GM10248 (cell line): ENCODE measurements around the gene BIRC7.

ENCODE experiments used
- CTCF ChIA-PET: fragments of 300-600 bp; sonication (Branson Sonifier 250); formaldehyde crosslinking; extraction: SDS; loops from one replicate; lab custom pipeline; 2021; ENCODE audit warnings: antibody characterized with exemption; lab: Yijun Ruan, JAX
- POLR2A ChIA-PET: fragments of 350-650 bp; sonication (Branson Sonifier 250); formaldehyde crosslinking; extraction: SDS; loops from one replicate; lab custom pipeline; 2020; ENCODE audit warnings: antibody characterized with exemption; lab: Yijun Ruan, JAX
- DNase-seq: peaks from one replicate; pipeline ENCODE4 v3.0.0; 2012; ENCODE audit errors: extremely low spot score
- TF ChIP-seq, protein P1 (sequence below): IDR thresholded peaks from 2 replicates; pipeline ENCODE4 v1.5.1; 2012; ENCODE audit warnings: mild to moderate bottlenecking, low read depth; ENCODE audit errors: extremely low read depth, missing control alignments, control extremely low read depth

Gene BIRC7

DNA sequence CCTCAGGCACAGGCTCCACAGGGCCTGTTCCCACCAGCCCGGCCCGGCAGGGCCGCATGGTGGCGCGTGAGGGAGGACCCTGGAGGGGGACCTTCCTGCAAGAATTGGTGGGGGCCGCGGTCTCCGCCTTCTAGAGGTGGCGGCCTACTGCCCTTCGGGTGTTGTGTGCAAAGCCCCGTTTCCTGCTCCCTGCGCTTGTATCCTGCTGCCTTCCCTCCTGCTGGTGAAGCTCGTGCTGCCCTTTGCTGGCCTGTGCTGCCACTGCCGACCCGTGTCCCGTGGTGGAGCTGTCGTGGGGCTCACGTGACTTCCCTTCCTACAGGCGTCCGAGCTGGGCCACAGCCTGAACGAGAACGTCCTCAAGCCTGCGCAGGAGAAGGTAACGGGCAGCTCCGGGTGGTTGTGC, 48.8 kb downstream of the BIRC7 start:
- ChIA-PET CTCF (no interaction called here), POLR2A (no interaction called here)
- TF ChIP-seq, protein P1, sequence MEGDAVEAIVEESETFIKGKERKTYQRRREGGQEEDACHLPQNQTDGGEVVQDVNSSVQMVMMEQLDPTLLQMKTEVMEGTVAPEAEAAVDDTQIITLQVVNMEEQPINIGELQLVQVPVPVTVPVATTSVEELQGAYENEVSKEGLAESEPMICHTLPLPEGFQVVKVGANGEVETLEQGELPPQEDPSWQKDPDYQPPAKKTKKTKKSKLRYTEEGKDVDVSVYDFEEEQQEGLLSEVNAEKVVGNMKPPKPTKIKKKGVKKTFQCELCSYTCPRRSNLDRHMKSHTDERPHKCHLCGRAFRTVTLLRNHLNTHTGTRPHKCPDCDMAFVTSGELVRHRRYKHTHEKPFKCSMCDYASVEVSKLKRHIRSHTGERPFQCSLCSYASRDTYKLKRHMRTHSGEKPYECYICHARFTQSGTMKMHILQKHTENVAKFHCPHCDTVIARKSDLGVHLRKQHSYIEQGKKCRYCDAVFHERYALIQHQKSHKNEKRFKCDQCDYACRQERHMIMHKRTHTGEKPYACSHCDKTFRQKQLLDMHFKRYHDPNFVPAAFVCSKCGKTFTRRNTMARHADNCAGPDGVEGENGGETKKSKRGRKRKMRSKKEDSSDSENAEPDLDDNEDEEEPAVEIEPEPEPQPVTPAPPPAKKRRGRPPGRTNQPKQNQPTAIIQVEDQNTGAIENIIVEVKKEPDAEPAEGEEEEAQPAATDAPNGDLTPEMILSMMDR = no peak
- DNase-seq = no peak

DNA sequence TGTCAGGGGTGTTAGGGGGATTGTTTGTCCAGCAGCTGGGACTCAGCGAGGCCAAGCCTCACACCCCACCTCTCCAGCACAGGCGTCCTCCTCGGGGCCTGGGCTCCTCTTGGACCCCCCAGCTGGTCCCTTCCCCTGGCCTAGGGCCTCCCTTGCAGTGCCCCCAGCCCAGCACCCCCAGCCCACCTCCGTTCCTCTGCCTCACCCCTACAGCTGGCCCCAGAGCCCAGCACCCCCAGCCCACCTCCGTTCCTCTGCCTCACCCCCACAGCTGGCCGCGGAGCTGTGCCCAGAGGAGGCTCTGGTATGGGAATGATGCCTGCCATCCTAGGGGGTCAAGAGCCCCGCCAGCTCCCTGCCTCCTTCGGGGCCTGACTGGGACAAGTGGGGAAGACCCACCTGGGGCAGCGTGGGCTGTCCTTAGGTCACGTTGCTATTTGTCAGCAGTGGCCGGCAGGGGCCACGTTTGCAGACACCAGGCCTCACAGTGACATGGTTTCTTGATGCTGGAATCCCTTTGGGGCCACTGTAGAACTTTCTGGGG, 49.3 kb downstream of the BIRC7 start:
- DNase-seq = no peak
- CTCF ChIA-PET = no interaction called here
- TF ChIP-seq, protein P1 = no peak
- POLR2A ChIA-PET = no interaction called here

DNA sequence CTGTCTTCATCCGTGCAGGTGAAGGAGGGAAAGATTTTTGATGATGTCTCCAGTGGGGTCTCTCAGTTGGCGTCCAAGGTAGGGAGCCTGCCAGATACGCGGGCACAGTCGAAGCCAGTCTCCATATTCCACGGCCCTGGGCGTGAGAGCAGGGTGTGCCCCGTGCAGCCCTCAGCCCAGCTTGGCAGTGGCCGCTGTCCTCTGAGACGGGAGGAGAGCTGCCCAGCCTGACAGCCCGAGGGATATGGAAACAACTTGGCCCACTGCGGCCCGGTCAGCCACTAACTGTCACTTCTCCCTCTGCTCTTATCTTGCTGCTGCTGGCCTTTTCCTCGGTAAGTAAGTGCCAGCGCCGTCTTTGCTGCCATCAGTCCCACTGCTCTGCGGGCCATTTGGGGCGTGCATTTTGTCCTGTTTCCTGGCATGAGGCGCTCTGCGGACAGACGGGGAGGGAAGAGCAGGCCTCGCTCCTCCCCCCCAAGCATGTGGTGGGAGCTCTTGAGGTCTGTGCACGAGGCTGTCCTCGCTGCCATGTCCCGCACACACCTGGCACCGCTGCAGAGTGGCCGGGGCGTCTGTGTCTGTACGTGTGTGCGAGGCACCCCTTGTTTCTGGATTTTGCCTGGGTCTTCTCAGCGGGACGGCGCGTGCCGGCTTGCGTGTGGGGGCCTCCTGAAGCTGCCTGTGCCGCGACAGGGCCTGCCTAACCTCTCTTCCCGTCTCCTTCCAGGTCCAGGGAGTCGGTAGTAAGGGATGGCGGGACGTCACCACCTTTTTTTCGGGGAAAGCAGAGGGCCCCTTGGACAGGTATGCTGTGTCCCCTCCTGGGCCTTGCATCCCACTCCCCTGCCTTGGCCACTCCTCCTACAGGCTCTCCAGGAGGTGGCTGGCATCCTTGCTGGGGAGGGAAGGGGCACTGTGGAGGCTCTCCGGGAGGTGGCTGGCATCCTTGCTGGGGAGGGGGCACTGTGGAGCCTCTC, 50.2 kb downstream of the BIRC7 start:
- CTCF ChIA-PET = interaction anchor here (1.2 to 1.7 kb wide), 2 partner anchors 9 to 63 kb away, joined by 4 to 6 read pairs; no protein-coding TSS in a partner anchor
- no peak for DNase-seq
- POLR2A ChIA-PET = no interaction called here
- TF ChIP-seq, protein P1 = no peak

DNA sequence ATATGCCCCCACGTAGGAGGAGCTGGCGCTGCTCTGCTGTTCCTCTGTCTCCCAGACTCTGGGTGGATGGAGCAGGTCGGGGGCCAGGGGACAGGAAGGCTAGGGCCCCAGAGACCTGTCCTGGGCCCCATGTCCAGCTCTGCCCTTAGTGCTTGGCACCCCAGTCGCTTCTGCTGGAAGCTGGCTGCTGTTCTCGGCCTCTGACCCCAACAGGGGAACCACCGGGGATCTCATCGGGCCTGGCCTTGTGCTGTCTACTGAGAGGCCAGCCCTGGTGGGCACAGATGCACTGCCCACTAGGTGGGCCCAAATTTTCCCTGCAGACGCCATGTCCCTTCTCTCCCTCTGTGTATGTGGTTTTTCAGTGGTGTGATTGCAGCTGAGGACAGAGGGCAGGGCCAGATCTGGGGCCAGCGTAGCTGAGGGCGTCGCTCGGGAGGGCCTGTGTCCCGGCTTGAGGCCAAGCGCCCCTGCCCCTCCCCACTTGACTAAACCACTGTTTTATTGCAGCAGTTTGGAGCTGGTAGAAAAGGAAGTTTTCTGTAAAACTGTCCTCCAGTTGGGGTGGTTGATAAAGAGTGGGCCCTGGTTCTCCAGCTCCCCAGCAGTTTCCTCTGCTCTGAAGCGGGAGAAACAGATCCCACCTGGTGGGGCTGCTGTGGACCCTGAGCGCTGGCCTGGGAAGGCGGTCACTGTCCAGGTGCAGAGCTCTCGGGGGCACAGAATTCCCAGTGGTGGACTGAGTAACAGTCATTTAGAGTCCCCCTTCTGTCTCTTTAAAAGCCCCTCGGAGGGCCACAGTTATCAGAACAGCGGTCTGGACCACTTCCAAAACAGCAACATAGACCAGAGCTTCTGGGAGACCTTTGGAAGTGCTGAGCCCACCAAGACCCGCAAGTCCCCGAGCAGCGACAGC, 51.3 kb downstream of the BIRC7 start:
- CTCF ChIA-PET = interaction anchor here (1.2 to 1.7 kb wide), 2 partner anchors 8 to 64 kb away, joined by 4 to 6 read pairs; no protein-coding TSS in a partner anchor

DNA sequence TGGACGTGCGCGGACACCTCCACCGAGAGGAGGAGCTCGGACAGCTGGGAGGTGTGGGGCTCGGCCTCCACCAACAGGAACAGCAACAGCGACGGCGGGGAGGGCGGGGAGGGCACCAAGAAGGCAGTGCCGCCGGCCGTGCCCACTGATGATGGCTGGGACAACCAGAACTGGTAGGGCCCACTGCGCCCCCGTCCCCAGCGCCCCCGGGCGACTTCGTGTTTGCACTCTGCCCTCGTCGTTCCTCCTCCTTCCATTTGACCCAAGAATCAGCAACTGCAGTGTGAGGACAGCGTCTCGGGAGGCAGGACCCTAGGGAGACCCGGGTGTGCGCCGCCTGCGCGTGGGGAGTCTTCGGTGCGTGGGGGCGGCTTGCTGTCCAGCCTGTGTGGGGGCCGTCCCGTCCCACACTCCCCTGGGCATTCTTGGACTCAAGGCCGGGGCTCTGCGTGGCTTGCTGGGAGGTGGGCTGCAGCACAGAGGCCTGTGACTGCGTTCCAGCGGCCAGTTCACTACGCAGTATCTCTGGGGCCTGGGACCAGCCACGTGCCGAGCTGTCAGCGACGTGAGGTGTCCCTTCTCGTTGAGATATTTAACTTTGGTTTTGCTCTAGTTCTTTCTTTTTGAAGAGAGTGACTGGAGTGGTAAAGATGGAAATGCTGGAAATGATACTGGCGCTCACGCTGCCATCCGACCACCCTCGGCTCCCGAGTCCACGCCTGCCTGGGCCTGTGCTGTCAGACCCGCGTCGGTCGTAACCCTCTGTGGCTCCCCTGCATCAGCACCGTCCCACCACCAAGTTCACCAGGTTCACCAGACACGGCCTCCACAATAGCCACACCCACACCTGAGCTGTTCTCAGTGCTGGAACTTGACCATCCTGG, 52.2 kb downstream of the BIRC7 start:
- ChIA-PET CTCF (interaction anchor here (1.7 kb wide), 1 partner anchor 65 kb away, joined by 6 read pairs; no protein-coding TSS in a partner anchor), POLR2A (no interaction called here)
- TF ChIP-seq, protein P1 = no peak
- no peak for DNase-seq

More for the DNA sequence above, 51.3 kb downstream of the BIRC7 start:
- POLR2A ChIA-PET = no interaction called here
- no peak for DNase-seq
- TF ChIP-seq, protein P1 = no peak
